Tongue (tissue), 2 donors: ENCODE measurements around the gene CERS6. TPM values are rescaled to one million over a fixed set of nuclear protein-coding genes. Genes with fewer than 3 reads are reported as not detected.
"Not testable (repeated sequence)": the region's sequence is repeated elsewhere in the genome, so short reads cannot be mapped to it uniquely, and the experiment has no call there.

Experiments
- DNase-seq: peaks from one replicate; pipeline ENCODE4 v3.0.0-alpha.2; 2015
- total RNA-seq: library from RNA; depleted of rRNA; stranded (reverse); fragments of >200 nt; gene quantifications from one replicate; pipeline ENCODE4 v1.2.3, GENCODE V29; 2014

Gene CERS6
- total RNA-seq: 49.6 TPM

- DNase-seq: peak; percentile 98
These were observed at the start of gene CERS6 for GRCh38 chr2:168455645-168456520. CERS6 (plus strand) TSS chr2:168456272; CDS start chr2:168456449, 177 bp downstream.

GRCh38 chr2:168412301-168412700, 43.8 kb upstream of the CERS6 start:
- not testable (repeated sequence) for DNase-seq

GRCh38 chr2:168413101-168413500, 43.0 kb upstream of the CERS6 start:
- not testable (repeated sequence) for DNase-seq

GRCh38 chr2:168416555-168416954, 39.5 kb upstream of the CERS6 start:
- no peak for DNase-seq

GRCh38 chr2:168422584-168422983, 33.5 kb upstream of the CERS6 start:
- DNase-seq: no peak

GRCh38 chr2:168424112-168424951, 31.7 kb upstream of the CERS6 start:
- no peak for DNase-seq

- no peak for DNase-seq
These were observed 31.1 kb upstream of the CERS6 start for GRCh38 chr2:168424971-168425370.

GRCh38 chr2:168426861-168427260, 29.2 kb upstream of the CERS6 start:
- DNase-seq: no peak

- DNase-seq: peak; percentile 12
These were observed 28.6 kb upstream of the CERS6 start for GRCh38 chr2:168427451-168427850.

GRCh38 chr2:168428431-168428830, 27.6 kb upstream of the CERS6 start:
- DNase-seq: no peak

- no peak for DNase-seq
These were observed 26.1 kb upstream of the CERS6 start for GRCh38 chr2:168429988-168430387.

GRCh38 chr2:168430431-168430830, 25.6 kb upstream of the CERS6 start:
- DNase-seq: no peak

- DNase-seq: no peak
These were observed 24.6 kb upstream of the CERS6 start for GRCh38 chr2:168431301-168432024.

GRCh38 chr2:168432100-168432499, 24.0 kb upstream of the CERS6 start:
- DNase-seq: no peak

GRCh38 chr2:168432565-168433186, 23.4 kb upstream of the CERS6 start:
- no peak for DNase-seq

GRCh38 chr2:168433527-168433926, 22.5 kb upstream of the CERS6 start:
- no peak for DNase-seq

GRCh38 chr2:168434146-168434545, 21.9 kb upstream of the CERS6 start:
- peak; percentile 82 for DNase-seq

- DNase-seq: no peak
These were observed 19.2 kb upstream of the CERS6 start for GRCh38 chr2:168436840-168437239.

GRCh38 chr2:168438553-168438952, 17.5 kb upstream of the CERS6 start:
- DNase-seq: no peak

GRCh38 chr2:168439536-168439935, 16.5 kb upstream of the CERS6 start:
- DNase-seq: no peak

- no peak for DNase-seq
These were observed 14.7 kb upstream of the CERS6 start for GRCh38 chr2:168441214-168441872.
